Glutamatergic neuron (in vitro differentiated cells): ENCODE measurements around the gene ZNF804B. TPM values are rescaled to one million over a fixed set of nuclear protein-coding genes. Genes with fewer than 3 reads are reported as not detected.

ENCODE experiments used
- DNase-seq: peaks from one replicate; pipeline ENCODE4 v3.0.0; 2022
- H3K27ac Mint-ChIP-seq: one replicate; pipeline ENCODE4 v1.8.0; 2020; ENCODE audit warnings: mild to moderate bottlenecking, mixed read lengths, inconsistent platforms; ENCODE audit not compliant: unreplicated experiment
- H3K27me3 Mint-ChIP-seq: one replicate; pipeline ENCODE4 v1.8.0; 2020; ENCODE audit warnings: mild to moderate bottlenecking, moderate library complexity, mixed read lengths, inconsistent platforms; ENCODE audit not compliant: unreplicated experiment
- H3K36me3 Mint-ChIP-seq: one replicate; pipeline ENCODE4 v1.8.0; 2020; ENCODE audit warnings: mild to moderate bottlenecking, mixed read lengths, inconsistent platforms; ENCODE audit not compliant: unreplicated experiment
- H3K4me1 Mint-ChIP-seq: one replicate; pipeline ENCODE4 v1.8.0; 2020; ENCODE audit warnings: mild to moderate bottlenecking, low read depth, mixed read lengths, inconsistent platforms; ENCODE audit not compliant: unreplicated experiment
- H3K4me3 Mint-ChIP-seq: one replicate; pipeline ENCODE4 v1.8.0; 2020; ENCODE audit warnings: mild to moderate bottlenecking, mixed read lengths, inconsistent platforms; ENCODE audit not compliant: unreplicated experiment
- H3K9me3 Mint-ChIP-seq: one replicate; pipeline ENCODE4 v1.8.0; 2020; ENCODE audit warnings: mild to moderate bottlenecking, moderate library complexity, mixed read lengths, inconsistent platforms; ENCODE audit not compliant: unreplicated experiment
- long read RNA-seq: library from polyadenylated mRNA; unstranded; transcript quantifications from one replicate; pipeline ENCODE4 v2.0.0, GENCODE V29; 2020; ENCODE audit not compliant: unreplicated experiment
- total RNA-seq: library from RNA; stranded (reverse); fragmentation: NEBNext Ultra II Directional; extraction: Animal tissue kit (Norgen Biotek cat#: 25700); gene quantifications from one replicate; pipeline ENCODE4 v1.2.1, GENCODE V29; 2021; ENCODE audit not compliant: unreplicated experiment
- TF ChIP-seq, protein P1 (sequence below): fragments of 200-600 bp; sonication (generic); IDR thresholded peaks from one replicate; pipeline ENCODE4 v1.5.0; 2021; ENCODE audit not compliant: partially characterized antibody, unreplicated experiment

Gene ZNF804B
- 0.10 TPM for total RNA-seq
- long read RNA-seq, partial matches to known transcripts, result 0 of 1 reads
- long read RNA-seq, other reads (novel, unspliced or antisense), result 1 of 1 reads

DNA sequence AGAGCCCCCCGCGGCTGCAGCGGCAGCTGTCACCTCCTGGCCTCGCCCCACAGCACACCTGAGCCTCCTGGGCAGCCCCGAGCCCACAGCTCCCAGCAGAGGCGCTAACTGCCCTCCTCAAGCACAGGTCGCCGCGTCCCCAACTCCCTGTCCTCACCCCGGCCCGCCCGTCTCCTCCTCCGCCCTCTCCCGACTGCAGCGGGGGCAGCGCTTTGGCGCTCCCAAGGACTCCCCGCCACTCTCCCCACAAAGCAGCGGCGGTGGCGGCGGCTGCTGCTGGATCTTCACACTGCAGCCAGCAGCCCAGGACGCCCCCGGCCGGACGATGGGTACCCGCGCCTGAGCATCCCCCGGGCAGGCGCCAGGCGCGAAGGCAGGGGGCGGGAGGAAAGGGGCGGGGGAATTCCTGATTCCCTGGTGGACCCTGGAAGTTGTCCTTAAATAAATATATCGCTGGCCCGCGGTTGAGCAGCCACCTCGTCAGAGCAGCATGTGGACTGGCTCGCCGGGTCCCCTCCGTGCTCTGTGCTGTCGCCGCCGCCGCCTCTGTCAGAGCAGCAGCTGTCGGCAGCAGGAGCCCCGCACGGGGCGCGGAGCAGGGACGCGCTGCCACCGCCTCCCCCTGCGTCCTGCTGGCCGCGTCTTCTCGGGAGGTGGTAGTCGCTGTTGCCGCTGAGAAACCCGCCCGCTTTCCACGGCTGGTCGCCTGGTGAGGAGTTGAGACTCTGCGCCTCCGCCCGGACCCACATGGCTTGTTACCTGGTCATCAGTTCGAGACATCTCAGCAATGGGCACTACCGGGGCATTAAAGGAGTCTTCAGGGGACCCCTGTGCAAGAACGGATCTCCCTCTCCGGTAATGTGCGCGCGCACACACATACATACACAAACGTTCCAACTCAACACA lies at the start of gene ZNF804B:
TSS of gene ZNF804B (plus strand) at position 471 of the 906 bp plus-strand sequence. CDS start at position 748, 277 bp downstream.
- H3K27ac Mint-ChIP-seq, result peak within 1 kb of the TSS; percentile 49
- TF ChIP-seq, protein P1, sequence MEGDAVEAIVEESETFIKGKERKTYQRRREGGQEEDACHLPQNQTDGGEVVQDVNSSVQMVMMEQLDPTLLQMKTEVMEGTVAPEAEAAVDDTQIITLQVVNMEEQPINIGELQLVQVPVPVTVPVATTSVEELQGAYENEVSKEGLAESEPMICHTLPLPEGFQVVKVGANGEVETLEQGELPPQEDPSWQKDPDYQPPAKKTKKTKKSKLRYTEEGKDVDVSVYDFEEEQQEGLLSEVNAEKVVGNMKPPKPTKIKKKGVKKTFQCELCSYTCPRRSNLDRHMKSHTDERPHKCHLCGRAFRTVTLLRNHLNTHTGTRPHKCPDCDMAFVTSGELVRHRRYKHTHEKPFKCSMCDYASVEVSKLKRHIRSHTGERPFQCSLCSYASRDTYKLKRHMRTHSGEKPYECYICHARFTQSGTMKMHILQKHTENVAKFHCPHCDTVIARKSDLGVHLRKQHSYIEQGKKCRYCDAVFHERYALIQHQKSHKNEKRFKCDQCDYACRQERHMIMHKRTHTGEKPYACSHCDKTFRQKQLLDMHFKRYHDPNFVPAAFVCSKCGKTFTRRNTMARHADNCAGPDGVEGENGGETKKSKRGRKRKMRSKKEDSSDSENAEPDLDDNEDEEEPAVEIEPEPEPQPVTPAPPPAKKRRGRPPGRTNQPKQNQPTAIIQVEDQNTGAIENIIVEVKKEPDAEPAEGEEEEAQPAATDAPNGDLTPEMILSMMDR, result peak; percentile 11
- H3K27me3 Mint-ChIP-seq, result peaks cover 3% of the 10 kb centered on the region
- peaks cover 3% of the 10 kb centered on the region for H3K9me3 Mint-ChIP-seq
- peak; percentile 74 for DNase-seq
- H3K4me3 Mint-ChIP-seq, result peak within 1 kb of the TSS; percentile 87
- no peaks in the 10 kb centered on the region for H3K36me3 Mint-ChIP-seq
- peaks cover 2% of the 10 kb centered on the region for H3K4me1 Mint-ChIP-seq

DNA sequence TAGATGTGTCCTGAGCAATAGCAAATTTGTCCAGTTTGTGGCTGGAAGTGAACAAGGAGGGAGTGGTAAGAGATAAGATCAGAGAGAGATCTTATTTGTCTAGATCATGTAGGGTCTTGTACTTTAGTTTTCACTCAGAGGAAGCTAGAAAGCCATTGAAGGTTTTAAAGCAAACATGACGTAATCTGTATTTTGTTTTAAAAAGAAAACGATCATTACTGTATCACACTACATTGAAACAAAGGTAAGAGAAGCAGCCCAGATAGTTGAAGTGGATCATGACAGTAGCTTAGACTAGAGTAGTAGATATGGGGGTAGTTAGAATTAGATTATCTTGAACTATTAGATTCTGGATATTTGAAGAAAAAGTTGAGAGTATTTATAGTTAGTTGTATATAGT lies 23.6 kb upstream of the ZNF804B start:
- TF ChIP-seq, protein P1, result no peak
- Mint-ChIP-seq H3K27ac (no peak overlapping the region), H3K4me1 (no peaks in the 10 kb centered on the region), H3K36me3 (no peaks in the 10 kb centered on the region), H3K9me3 (no peaks in the 10 kb centered on the region), H3K27me3 (no peaks in the 10 kb centered on the region), H3K4me3 (no peak overlapping the region)
- DNase-seq, result no peak

DNA sequence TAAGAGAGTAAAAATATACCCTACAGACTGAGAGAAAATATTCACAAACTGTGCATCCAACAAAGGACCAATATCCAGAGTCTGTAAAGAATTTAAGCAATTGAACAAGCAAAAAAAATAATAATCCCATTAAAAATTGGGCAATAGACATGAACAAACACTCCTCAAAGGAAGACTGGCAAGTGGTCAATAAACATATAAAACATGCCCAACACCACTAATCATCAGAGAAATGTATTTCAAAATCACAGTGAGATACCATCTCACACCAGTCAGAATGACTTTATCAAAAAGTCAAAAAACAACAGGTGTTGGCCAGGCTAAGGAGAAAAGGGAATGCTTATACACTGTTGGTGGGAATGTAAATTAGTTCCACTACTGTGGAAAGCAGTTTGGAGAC lies 21.9 kb upstream of the ZNF804B start:
- DNase-seq, result no peak
- Mint-ChIP-seq H3K27ac (no peak overlapping the region), H3K36me3 (no peaks in the 10 kb centered on the region), H3K9me3 (no peaks in the 10 kb centered on the region), H3K4me1 (no peaks in the 10 kb centered on the region), H3K4me3 (no peak overlapping the region), H3K27me3 (no peaks in the 10 kb centered on the region)
- TF ChIP-seq, protein P1, result no peak

DNA sequence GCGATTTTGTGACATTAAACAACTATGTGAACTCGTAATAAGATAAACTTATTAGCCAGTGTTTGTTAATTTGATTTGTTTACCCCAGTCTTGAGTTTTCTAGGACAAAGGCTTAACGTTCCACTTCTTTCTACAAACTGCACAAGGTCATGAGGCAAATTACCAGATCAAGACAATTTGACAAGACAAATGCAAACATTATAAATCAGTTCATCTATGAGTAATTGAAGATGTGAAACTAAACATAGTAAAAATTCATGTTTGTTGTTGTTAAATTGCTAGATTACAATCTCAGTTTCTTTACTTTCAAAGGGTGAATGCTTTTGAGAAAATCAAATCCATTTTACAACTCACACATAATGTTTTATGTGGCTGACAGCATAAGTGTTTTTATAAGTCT lies 13.4 kb upstream of the ZNF804B start:
- no peaks in the 10 kb centered on the region for H3K36me3 Mint-ChIP-seq
- no peak overlapping the region for H3K27ac Mint-ChIP-seq
- DNase-seq, result no peak
- H3K4me1 Mint-ChIP-seq, result no peaks in the 10 kb centered on the region
- H3K4me3 Mint-ChIP-seq, result no peak overlapping the region
- H3K9me3 Mint-ChIP-seq, result no peaks in the 10 kb centered on the region
- TF ChIP-seq, protein P1, result no peak
- no peaks in the 10 kb centered on the region for H3K27me3 Mint-ChIP-seq

DNA sequence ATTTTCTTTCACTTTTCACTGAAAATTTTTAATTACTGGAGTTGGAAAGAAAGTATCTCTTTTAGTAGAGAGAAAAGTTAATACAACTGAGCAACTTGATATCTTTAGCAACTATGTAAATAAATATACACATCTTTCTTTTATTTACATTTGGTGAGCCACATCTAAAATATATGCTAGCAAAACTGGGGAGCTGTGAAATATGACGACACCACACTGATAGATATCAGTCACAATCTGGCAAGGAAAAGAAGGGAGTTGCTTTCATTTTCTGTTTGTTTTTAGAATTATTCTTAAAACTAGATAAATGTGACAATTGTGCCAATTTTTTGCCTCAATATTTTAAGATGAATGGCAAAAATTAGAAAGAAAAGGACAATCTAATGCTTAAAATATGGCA lies 2.7 kb upstream of the ZNF804B start:
- Mint-ChIP-seq H3K27ac (no peak overlapping the region), H3K36me3 (no peaks in the 10 kb centered on the region), H3K27me3 (peaks cover 3% of the 10 kb centered on the region), H3K4me3 (no peak overlapping the region), H3K9me3 (peaks cover 3% of the 10 kb centered on the region), H3K4me1 (peaks cover 2% of the 10 kb centered on the region)
- DNase-seq, result no peak
- TF ChIP-seq, protein P1, result no peak
